GM18517 (cell line): ENCODE data around the gene SEC14L5.

Experiments used
- ATAC-seq: cut with Tn5 transposase; IDR thresholded peaks from one replicate; pipeline ENCODE4 v1.9.1; 2021; ENCODE audit warnings: mild to moderate bottlenecking, moderate library complexity; ENCODE audit not compliant: unreplicated experiment

SEC14L5 gene

DNA sequence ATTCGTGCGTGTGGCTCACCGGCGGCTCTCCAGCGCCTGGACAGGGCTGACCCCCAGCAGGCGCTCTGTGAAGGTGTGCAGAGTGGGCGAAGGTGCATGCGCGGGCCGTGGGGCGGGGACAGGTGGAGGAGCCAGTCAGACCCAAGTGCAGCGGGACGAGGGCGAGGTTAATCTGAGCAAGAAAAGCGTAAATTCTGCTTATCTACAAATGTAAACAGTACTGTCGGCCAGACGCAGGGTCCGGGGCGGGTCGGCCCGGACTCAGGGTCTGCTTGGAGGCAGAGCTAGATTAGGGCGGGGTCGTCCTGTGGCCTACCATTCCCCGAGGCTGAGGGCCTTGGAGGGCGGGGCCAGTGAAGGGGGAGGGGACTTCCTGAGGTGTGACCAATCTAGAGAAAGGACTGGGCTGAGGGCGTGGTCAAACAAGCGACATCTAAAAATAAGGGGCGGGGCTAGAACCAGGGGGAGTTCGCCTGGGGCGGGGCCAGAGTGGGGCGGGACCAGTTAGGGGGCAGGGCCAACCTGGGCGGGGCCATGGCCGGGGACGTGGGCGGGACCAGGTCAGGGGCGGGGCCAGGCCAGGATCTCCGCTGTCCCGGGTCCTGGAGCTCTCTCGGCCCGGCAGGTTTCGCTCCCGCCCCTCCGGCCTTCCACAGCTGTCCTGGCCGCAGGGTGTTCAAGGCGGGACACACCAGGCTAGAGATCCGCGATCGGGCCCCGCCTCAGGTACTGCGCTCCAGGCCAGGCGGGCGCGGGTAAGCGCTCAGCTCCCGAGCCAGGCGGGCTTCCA, at the start of gene SEC14L5:
Gene SEC14L5, plus strand, starts transcription at position 611 of the 790 bp plus-strand sequence. CDS start 994 bp downstream, outside the sequence.
- ATAC-seq, result peak; percentile 64

DNA sequence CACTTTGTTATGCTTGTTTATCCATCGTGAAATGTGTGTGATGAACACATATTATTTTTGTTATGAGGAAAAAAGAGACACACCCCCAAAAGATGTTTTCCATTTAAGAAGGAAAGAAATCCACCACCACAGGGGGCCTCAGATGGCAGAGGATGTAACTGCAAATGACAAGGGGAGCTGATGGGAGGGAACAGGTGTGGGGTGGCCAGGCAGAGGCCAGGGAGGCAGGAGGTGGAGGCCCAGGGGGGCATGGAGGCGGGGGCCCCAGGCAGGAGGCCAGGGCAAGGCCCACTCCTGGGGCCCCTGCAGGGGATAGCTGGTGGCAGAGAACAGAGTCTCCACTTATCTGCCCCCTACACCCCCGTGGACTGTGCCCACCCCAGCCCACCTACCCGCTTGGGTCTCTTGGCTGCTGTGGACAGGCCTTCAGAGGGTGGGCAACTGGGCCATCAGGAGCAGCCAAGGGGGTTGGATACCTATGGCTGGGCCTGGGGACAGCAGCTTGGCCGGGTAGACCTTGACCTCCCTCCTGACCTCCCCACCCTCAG, 49.2 kb upstream of the SEC14L5 start:
- no peak for ATAC-seq

DNA sequence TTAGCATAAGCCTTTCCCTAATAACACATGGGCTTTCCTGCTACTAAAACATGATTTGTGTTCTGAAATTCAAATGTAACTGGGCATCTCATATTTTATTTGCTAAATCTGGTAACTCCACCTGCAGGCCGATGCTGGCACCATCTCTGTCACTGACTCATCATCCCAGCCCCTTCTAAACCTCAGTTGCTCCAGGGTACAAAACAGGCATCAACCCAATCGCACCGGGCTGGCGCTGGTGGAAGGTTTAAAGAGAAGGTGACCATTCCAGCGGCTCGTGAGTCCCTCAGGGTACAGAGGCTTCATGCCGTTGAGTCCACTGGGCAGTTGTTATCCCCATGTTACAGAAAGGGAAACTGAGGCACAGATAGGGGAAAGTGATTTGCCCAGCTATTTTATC, 48.3 kb upstream of the SEC14L5 start:
- no peak for ATAC-seq

DNA sequence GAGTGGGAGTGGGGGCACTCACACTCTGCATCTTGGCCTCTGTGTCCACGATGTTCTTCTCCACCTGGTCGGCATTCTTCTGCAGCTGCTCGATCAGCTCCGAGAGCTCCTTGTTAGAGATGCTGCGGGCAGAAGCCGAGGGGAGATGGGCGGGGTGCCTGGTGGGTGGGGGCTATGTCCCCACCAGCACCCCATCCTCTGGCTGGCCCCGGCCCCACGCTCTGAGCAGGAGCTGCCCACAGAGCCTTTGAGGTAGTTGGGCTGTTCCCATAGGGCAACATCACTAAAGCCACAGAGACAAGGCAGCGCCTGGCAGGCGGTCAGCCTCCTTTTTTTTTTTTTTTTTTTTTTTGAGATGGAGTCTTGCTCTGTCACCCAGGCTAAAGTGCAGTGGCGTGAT, 47.3 kb upstream of the SEC14L5 start:
- no peak for ATAC-seq

DNA sequence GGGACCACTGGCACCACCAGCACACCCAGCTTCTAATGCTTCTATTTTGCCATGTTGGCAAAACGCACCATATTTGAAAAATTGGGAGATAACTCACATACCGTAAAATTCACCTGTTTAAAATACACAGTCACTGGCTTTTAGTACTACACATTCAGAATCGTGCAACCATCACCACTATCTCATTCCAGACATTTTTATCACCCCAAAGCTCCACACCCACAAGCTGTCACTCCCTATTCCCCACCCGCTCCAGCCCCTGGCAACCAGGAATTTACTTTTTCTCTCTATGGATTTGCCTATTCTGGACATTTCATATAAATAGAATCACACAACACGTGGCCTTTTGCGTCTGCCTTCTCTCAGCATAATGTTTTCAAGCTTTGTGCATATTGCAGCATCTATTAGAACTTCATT, 46.2 kb upstream of the SEC14L5 start:
- no peak for ATAC-seq

DNA sequence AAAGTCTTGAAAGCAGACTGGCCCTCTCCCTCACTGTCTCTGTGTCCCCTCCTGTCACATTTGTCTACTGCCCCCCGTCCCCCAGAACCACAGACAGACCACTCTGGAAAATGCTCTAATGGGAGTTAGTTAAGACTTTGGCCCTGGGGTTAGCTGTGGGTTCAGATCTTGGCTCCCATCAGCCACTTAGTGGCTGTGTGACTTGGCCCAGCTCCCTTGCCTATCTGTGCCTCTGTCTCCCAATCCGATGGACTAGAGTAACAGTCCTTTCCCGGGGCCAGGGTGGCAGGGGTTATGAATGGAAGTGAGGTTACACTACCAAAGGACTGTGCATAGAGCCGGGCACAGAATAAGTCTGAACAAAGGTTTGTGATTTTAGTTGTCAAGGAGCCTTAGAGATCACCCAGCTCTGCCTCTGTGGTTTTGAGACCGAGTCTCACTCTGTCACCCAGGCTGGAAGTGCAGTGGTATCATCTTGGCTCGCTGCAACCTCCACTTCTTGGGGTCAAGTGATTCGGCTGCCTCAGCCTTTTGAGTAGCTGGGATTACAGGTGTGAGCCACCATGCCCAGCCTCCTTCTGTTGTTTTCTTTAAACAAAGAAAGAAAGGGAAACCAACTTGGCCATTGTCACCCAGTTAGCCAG, 44.9 kb upstream of the SEC14L5 start:
- ATAC-seq, result no peak

DNA sequence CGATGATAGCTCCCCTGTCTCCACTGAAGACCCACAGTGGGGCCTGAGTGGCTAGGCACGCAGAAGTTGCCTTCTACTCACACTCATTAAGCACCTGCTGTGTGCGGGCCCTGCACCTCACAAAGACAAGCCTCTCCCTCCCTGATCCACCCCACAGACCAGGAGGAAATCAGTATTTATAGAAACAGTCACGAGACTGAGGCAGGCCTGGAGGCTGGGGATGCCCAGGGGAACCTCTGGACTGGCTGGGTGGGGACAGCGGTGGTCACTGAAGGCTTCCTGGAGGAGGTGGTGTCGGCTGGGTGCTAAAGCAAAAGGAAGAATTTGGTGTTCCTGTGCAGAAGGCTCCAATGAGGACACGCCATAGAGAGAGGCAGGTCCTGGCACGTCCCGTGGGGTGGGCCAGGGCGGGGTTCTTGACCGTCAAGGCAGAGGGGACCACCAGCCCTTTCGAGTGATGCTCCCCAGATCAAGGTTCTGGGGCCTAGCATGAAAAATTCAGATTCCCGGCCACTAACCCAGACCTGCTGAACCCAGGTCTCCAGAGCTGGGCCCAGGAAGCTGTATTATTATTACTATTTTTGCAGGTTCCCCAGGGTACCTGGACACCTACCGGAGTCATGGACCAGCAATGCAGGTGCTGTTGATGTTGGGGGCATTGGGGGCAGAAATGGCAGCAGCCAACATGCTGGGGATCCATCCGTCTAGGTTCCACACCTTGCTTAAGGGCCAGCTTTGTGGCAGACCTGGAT, 44.2 kb upstream of the SEC14L5 start:
- ATAC-seq, result no peak

DNA sequence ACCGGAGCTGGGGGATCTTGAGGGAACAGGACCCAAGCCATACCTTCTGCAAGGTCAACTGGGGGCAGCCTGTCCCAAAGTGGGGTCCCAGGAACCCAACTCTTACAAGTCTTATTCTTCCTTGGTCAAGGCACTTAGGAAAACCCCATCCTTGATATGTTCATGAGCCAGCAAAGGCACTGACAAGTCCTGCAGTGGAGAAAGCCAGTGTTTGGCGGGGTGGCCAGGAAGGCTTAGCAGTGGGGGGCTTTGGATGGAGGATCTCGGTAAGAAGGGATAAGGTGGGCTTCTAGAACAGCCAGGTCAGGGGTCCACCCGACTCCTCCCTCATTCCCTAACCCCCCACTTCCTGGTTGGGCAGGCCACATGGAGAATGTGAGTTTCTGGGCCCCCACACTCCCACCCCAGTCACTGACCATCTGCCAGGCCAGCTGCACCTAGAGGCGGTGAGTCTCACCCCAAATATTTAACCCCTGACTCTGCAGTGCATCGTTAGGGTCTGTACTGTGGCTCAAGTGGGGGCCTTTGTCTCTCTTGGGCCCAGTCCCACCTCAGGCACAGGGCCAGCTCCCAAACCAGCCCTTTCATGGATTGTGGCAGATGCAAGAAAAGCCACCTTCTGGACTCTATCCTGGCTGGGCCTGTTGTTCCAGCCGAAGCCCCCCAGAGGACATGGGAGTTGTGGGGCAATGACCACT, 43.5 kb upstream of the SEC14L5 start:
- ATAC-seq, result no peak

DNA sequence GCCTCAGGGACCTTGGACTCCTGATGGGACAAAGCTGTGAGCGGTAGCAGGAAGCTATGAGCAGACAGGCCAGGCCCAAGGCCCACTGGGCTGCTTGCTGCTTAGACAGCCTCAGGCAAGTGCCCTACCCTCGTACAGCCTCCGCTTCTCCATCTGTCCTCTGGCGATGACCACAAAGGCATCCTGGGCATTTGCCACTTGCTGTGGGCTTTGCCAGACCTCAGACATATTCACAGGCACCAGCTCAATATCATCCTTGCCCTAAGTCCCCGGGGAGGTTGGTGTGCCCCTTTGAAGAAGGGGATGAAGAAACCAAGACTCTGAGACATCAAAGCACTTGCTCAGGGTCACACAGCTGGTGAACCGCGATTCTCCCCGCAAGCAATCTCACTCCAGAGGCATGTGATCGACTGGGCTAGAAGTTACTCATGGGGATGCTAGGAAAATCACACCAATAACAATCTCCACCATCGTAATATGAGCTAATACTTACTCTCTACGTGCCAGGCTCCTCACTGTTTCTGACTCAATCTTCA, 42.8 kb upstream of the SEC14L5 start:
- no peak for ATAC-seq

DNA sequence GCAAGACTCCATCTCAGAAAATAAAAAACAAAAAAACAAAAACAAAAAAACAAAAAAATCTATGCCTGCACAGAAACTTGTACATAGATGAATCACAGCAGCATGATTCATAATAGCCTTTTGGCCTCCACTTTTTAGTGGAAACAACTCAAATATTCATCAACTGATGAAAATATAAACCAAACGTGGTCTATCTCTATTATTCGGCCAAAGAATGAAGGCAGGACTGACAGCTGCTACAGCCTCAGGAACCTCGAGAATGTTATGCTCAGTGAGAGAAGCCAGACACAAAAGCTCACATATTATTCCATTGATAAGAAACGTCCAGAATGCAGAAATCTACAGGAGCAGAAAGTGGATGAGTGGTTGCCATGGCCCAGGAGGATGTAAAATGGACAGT, 41.0 kb upstream of the SEC14L5 start:
- no peak for ATAC-seq

DNA sequence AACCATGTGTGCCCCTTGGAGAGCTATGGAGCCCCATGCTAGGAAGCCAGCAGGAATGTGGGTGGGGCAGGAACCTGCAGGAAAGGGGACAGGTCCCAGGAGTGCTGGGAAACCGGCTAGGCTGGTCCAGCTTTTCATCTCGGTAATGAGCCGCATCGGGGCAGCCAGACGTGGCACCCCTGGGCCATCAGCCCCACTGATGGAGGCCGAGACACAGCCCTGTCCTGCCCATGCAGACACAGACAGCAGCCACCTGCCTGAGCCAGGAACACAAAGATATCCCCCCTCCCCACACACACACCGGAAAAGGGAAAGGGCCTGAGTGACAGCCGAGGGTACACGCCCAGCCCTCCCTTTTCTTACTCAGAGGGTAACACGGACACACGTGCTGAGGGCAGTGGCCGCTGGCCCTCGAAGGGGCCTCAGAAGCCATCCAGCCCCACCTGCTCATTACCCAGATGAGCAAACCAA, 39.3 kb upstream of the SEC14L5 start:
- no peak for ATAC-seq

DNA sequence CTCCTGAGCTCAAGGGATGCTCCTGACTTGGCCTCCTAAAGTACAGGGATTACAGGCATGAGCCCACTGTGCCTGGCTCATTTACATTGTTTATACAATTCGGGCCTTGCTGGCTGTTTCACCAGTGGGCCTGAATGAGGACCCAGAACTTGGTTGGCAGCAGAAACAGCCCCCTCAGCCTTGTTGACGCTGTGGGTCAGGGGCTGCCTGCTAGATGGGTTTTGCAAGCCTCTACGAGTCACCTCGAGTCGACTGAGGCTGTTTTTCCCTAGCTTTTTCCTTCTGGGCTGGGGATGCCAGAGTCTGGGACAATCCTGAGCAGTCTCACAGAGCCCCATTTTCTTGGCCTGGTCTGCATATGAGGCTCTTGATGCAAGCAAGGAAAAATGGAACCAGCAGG, 37.3 kb upstream of the SEC14L5 start:
- ATAC-seq, result no peak

DNA sequence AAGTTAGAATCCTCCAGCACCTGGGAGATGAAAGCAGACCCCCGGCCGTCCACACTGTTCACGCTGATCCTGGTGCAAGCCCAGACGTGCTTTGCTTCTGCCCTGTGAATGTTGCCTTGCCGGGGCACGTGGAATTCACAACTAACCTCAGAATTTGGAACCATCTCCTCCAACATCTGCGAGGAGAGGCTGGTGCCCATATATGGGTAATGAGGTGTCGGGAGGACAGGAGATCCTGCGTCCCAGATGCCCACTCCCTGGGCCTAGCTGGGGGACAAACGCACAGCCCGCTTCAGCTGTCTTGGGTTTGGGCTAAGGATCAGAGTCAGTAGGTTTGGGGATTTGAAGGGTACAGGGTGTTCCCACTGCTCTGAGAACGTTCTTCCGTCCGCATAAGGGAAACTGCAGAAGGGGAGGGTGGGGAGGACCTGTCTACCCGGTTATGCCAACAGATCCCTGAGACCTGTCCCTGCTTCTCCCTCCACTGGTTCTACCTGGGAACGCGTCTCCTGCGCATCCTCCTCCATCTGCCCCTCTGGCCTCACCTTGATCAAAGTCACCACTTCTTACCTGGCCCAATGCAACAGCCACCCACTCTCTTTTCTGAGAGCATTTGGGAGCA, 35.3 kb upstream of the SEC14L5 start:
- ATAC-seq, result no peak

DNA sequence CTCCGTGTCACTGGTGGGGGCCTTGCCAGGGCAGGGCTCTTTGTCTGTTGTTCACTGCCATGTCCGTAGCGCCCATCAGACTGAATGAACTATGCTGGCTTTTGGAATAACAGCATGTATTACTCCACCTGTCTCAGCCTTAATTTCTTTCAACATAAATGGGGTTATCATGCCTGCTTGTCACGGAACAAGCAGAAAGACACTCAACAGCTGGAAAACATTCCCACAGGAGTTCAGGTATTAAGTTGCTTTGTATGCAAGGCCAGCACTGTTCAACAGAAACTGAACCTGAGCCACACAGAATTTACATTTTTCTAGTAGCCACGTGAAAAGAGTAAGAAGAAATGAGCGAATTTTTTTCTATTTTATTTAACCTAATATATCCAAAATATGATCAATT, 34.3 kb upstream of the SEC14L5 start:
- ATAC-seq, result no peak

DNA sequence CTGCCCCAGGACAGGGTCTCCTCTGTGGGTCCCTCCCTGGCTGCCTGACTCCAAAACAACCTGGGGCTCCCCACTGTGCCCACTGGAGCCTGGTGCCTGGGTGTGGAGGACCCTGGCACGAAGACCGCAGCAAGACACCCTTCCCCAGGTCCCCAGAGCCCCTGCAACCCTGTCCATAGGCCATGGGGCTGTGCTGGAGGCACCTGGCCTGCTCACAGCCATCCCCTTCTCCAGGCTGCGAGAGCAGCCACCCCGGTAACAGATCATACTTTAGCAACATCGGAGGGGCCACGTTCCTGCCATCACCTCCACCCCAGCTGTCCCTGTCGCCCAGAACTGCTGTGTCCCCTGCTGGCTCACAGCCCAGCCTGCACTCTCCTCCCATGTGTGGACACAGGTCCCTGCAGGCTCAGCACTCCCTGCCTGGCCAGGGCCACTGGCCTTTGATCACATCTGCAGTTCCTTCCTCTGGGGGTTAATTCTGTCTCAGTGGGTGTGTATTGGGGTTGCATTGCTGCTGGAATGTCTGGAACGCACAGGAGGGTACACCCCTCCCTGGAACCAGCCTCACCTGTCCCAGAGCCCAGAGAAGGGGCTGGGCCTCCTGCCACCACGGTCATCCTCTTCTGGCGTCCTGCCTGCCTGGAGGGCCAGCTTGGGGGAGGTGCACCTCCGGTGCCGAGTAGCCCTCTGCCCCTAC, 33.4 kb upstream of the SEC14L5 start:
- no peak for ATAC-seq

DNA sequence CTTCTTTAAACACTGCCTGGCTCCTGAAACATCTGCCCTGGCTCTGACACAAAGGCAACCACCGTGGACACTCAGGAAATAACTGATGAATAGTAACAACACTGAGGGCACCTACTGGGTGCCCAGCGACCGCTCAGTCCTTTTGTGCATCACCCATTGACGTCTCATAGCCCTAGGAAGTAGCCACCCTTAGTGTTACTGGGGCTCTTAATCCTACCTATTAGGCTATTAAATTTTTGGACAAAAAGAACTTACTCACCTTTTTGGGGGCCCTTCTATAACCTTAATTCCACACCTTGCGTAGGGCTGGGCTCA, 32.9 kb upstream of the SEC14L5 start:
- no peak for ATAC-seq

DNA sequence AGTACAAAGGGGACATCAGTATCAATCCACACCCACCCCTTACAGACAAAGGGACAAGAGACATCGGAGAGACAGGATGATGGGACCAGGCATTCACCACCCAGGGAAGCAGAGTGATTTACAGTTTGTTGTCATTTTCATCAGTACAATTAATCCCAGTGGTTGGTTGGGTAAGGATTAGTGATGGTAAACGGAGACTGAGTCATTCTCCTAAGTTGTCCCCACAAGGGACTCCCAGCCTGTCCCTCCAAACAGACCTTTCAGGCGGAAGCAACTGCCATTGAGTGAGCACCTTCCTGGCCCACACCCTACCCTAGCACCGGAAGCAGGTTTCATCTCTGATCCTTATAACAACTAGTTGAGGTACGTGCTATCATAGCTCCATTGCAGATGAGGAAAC, 32.3 kb upstream of the SEC14L5 start:
- no peak for ATAC-seq

DNA sequence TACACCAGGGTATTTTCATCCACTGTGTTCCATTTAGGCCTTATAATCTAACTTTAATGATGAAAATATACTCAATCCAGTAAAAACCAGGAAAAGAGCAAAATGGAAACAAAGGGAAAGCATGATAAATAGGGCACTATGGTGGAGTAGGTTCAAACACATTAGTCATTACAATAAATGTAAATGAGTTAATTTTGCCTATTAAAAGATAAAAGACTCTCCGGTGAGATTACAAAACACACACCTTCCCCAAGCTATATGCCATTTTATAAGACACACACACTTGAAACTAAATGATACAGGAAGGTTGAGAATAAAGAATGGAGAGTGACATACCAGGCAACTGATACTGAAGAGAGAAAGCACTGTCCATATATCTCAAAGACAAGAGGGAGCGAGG, 31.2 kb upstream of the SEC14L5 start:
- no peak for ATAC-seq

DNA sequence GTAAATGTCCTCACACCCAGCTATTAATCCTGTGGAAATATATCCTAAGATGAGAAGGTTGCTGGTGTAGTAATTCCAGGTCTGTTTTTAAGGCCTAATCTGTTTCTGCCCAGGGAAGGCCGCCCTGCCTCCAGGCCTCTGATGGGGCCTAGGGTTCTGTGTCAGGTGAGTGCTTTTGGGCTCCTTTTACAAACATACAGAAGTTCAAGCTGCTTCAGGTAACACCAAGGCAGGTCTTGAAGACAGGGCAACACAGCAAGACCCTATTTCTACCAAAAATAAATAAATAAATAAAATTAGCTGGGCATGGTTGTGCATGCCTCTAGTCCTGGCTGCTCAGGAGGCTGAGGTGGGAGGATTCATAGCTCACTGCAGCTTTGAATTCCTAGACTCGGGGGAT, 30.5 kb upstream of the SEC14L5 start:
- ATAC-seq, result no peak

DNA sequence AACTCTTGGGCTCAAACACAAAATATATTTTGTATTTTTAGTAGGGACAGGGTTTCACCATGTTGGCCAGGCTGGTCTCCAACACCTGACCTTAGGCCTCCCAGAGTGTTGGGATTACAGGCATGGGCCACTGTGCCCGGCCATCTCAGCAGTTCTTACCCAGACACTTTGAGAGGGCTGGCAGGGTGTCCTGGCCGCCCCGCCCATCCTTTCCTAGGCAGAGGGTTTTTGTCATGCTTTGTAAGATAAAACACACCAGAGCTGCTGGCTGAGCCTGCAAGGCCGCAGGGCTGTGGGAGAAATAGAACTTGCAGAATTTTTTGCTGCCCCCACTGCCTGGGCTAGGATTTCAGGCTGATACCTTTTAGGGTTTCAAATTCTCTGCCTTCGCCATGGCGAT, 29.9 kb upstream of the SEC14L5 start:
- no peak for ATAC-seq
